Progenitor cell of endocrine pancreas (in vitro differentiated cells): ENCODE results near the gene HYOU1. TPM values are rescaled to one million over a fixed set of nuclear protein-coding genes. Genes with fewer than 3 reads are reported as not detected.

ENCODE experiments used
- DNase-seq: peaks from one replicate; pipeline ENCODE4 v3.0.0; 2021; ENCODE audit warnings: low spot score; ENCODE audit not compliant: unreplicated experiment
- H3K27ac Mint-ChIP-seq: 2 replicates; pipeline ENCODE4 v1.8.0; 2021; ENCODE audit warnings: mild to moderate bottlenecking, moderate library complexity, mixed read lengths
- H3K27me3 Mint-ChIP-seq: 2 replicates; pipeline ENCODE4 v1.8.0; 2021; ENCODE audit warnings: mixed read lengths
- H3K36me3 Mint-ChIP-seq: 2 replicates; pipeline ENCODE4 v1.8.0; 2022; ENCODE audit warnings: mixed read lengths; ENCODE audit not compliant: insufficient read depth
- H3K4me1 Mint-ChIP-seq: 2 replicates; pipeline ENCODE4 v1.8.0; 2021; ENCODE audit warnings: low read depth, mixed read lengths
- H3K4me3 Mint-ChIP-seq: 2 replicates; pipeline ENCODE4 v1.8.0; 2021; ENCODE audit warnings: low read depth, mild to moderate bottlenecking, moderate library complexity, mixed read lengths
- H3K9me3 Mint-ChIP-seq: 2 replicates; pipeline ENCODE4 v1.8.0; 2021; ENCODE audit warnings: low read depth, mixed read lengths
- CTCF ChIP-seq: fragments of 200-600 bp; sonication (generic); IDR thresholded peaks from one replicate; pipeline ENCODE4 v1.5.0; 2021; ENCODE audit warnings: antibody characterized with exemption, mild to moderate bottlenecking; ENCODE audit not compliant: unreplicated experiment
- total RNA-seq: library from RNA; stranded (reverse); gene quantifications from 2 replicates; pipeline ENCODE4 v1.2.1, GENCODE V29; 2021

HYOU1 gene
- total RNA-seq, 1 donor from 2014 or later, result 199 TPM

GRCh38 chr11:119093942-119094815 lies 37.2 kb upstream of the HYOU1 start:
- peak; percentile 33 for DNase-seq
- Mint-ChIP-seq H3K9me3 (no peaks in the 10 kb centered on the region), H3K27ac (peak overlapping the region; percentile 97)

GRCh38 chr11:119092880-119093842 lies 36.2 kb upstream of the HYOU1 start:
- DNase-seq, result no peak
- no peaks in the 10 kb centered on the region for H3K27me3 Mint-ChIP-seq
- H3K27ac Mint-ChIP-seq, result peak overlapping the region; percentile 93
- TF ChIP-seq CTCF, result no peak
- H3K9me3 Mint-ChIP-seq, result no peaks in the 10 kb centered on the region
- H3K4me3 Mint-ChIP-seq, result peak overlapping the region; percentile 90
- H3K4me1 Mint-ChIP-seq, result peaks cover 14% of the 10 kb centered on the region
- H3K36me3 Mint-ChIP-seq, result peaks cover 20% of the 10 kb centered on the region

More at GRCh38 chr11:119093942-119094815, 37.2 kb upstream of the HYOU1 start:
- H3K27me3 Mint-ChIP-seq, result no peaks in the 10 kb centered on the region
- H3K4me1 Mint-ChIP-seq, result peaks cover 14% of the 10 kb centered on the region
- peak overlapping the region; percentile 90 for H3K4me3 Mint-ChIP-seq
- no peak for TF ChIP-seq CTCF
- peaks cover 25% of the 10 kb centered on the region for H3K36me3 Mint-ChIP-seq

- Mint-ChIP-seq H3K9me3 (no peaks in the 10 kb centered on the region), H3K27ac (peak overlapping the region; percentile 42), H3K4me1 (peaks cover 14% of the 10 kb centered on the region), H3K36me3 (peaks cover 14% of the 10 kb centered on the region), H3K4me3 (peak overlapping the region; percentile 90), H3K27me3 (no peaks in the 10 kb centered on the region)
- no peak for DNase-seq
- no peak for TF ChIP-seq CTCF
Measured at GRCh38 chr11:119091966-119092879, 35.2 kb upstream of the HYOU1 start.

GRCh38 chr11:119091178-119091577 lies 34.2 kb upstream of the HYOU1 start:
- peaks cover 7% of the 10 kb centered on the region for H3K36me3 Mint-ChIP-seq
- peaks cover 14% of the 10 kb centered on the region for H3K4me1 Mint-ChIP-seq
- H3K9me3 Mint-ChIP-seq, result no peaks in the 10 kb centered on the region
- no peak for DNase-seq
- H3K4me3 Mint-ChIP-seq, result no peak overlapping the region
- H3K27me3 Mint-ChIP-seq, result no peaks in the 10 kb centered on the region
- no peak overlapping the region for H3K27ac Mint-ChIP-seq
- TF ChIP-seq CTCF, result no peak
